Kasumi-1 (cell line): Measurements from ENCODE around the gene PDCD7.
"Not testable (repeated sequence)": the region's sequence is repeated elsewhere in the genome, so short reads cannot be mapped to it uniquely, and the experiment has no call there.

Source experiments
- DNase-seq, 2 experiments: peaks; one replicate each; lab custom pipeline; 2025; lab: John Stamatoyannopoulos, UW

PDCD7 gene

GRCh38 chr15:65074946-65075345 lies 58.7 kb downstream of the PDCD7 start:
- not testable (repeated sequence) for DNase-seq

- DNase-seq = no peak
These were observed 61.0 kb downstream of the PDCD7 start for GRCh38 chr15:65072617-65073016.

- no peak for DNase-seq
These were observed 61.6 kb downstream of the PDCD7 start for GRCh38 chr15:65072027-65072426.

GRCh38 chr15:65071381-65071811 lies 62.2 kb downstream of the PDCD7 start:
- no peak for DNase-seq

- DNase-seq = no peak
These were observed 63.6 kb downstream of the PDCD7 start for GRCh38 chr15:65069779-65070546.

GRCh38 chr15:65069179-65069578 lies 64.4 kb downstream of the PDCD7 start:
- DNase-seq = no peak

GRCh38 chr15:65068403-65068788 lies 65.2 kb downstream of the PDCD7 start:
- DNase-seq = no peak

- no peak for DNase-seq
These were observed 65.8 kb downstream of the PDCD7 start, which contains the start of gene RASL12 for GRCh38 chr15:65067645-65068402. Gene RASL12 (minus strand): TSS chr15:65067991. CDS start chr15:65067835, 156 bp downstream.
